GM13976 (cell line): ENCODE data around the gene RRP36.
"Not testable (repeated sequence)": the region's sequence is repeated elsewhere in the genome, so short reads cannot be mapped to it uniquely, and the experiment has no call there.

ENCODE experiments used
- DNase-seq: peaks from one replicate; pipeline ENCODE4 v3.0.0; 2012; ENCODE audit warnings: low spot score
- in situ Hi-C: fragments of 300-500 bp; cut with MboI; formaldehyde crosslinking; loops from one replicate; pipeline ENCODE4 v1.12.0; 2022; ENCODE audit warnings: low sequenced_read_pairs, mixed read lengths, inconsistent platforms; ENCODE audit not compliant: unreplicated experiment
- TF ChIP-seq, protein P1 (sequence below): IDR thresholded peaks from 2 replicates; pipeline ENCODE4 v1.5.1; 2012; ENCODE audit warnings: borderline replicate concordance, mild to moderate bottlenecking; ENCODE audit not compliant: insufficient read depth; ENCODE audit errors: extremely low read depth, missing control alignments, control extremely low read depth

The RRP36 gene

DNA sequence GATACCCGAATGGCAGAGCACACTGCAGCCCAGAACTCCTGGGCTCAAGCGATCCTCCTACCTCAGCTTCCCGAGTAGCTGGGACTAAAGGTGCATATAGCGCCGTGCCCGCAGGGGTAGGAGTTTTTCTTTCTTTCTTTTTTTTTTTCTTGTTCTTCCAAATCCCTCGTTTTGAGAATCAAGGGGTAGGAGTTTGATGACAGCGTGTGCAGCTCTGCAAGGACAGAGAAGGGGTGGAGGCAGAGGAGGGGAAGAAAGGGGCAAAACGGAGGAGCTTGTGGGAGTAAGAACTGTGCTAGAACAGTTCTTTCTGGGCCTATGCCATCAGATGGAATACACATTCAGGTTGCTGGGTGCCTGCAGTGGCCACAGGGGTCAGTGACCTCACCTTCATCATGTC is 15.3 kb downstream of the RRP36 start:
- TF ChIP-seq, protein P1, sequence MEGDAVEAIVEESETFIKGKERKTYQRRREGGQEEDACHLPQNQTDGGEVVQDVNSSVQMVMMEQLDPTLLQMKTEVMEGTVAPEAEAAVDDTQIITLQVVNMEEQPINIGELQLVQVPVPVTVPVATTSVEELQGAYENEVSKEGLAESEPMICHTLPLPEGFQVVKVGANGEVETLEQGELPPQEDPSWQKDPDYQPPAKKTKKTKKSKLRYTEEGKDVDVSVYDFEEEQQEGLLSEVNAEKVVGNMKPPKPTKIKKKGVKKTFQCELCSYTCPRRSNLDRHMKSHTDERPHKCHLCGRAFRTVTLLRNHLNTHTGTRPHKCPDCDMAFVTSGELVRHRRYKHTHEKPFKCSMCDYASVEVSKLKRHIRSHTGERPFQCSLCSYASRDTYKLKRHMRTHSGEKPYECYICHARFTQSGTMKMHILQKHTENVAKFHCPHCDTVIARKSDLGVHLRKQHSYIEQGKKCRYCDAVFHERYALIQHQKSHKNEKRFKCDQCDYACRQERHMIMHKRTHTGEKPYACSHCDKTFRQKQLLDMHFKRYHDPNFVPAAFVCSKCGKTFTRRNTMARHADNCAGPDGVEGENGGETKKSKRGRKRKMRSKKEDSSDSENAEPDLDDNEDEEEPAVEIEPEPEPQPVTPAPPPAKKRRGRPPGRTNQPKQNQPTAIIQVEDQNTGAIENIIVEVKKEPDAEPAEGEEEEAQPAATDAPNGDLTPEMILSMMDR: no peak
- DNase-seq: no peak
- in situ Hi-C loops: no loop called here

DNA sequence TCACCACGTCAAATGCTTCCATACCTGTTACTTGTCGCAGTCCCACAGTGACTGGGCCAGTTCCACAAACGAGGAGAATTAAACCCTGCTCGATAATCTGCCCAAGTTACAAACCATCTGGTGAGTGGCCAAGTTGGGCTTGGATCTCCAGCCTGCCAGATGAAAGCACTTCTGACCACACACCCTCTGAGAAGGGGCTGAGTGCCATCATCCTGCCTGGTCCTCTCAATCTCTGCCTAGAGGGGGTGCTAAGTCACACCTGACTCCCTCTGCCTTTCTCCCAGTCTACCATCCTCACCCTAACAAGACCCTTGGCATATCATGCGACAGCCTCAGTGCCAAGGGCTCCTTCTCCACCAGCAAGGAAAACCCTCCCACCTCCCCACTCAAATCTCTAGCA is 15.8 kb downstream of the RRP36 start:
- DNase-seq: no peak
- in situ Hi-C loops: no loop called here
- TF ChIP-seq, protein P1: no peak

DNA sequence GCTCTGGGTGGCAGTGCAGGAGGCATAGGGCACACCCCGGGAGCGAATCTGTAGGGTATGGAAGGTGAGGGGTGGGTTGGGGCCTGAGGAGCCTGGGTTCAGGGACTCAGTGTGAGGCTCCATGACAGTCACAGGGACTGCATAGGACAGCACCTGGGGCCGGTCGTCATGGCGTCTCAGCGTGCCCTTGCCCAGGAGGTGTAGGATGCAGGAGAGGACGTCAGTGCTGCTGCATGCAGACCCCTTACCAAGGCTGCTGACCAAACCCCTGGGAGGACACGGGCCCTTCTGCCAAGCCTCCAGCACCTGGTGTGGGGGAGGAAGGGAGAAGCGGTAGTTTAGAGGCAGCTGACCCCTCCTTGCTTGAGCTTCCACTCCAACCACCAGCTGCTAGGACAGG is 16.3 kb downstream of the RRP36 start:
- in situ Hi-C loops: no loop called here
- DNase-seq: no peak
- TF ChIP-seq, protein P1: no peak

DNA sequence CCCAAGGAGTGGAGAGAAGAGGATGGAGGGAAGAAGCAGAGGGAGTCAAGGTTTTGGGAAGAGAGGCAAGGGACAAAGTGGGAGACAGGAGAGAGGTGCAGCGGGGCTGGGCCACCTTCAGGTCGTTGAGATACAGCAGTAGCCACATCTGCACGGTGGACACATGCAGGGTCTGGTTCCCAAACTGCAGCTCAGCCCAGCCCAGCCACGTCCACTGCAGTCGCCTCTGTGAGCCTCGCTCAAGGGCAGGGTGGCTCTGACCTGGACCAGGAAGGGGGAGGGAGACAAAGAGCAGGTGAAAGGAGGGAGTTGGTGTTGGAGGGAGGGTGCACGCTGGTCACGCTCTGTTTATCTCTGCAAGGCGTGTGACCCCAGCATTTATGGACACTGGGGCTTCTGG is 17.3 kb downstream of the RRP36 start:
- TF ChIP-seq, protein P1: no peak
- in situ Hi-C loops: no loop called here
- DNase-seq: no peak

DNA sequence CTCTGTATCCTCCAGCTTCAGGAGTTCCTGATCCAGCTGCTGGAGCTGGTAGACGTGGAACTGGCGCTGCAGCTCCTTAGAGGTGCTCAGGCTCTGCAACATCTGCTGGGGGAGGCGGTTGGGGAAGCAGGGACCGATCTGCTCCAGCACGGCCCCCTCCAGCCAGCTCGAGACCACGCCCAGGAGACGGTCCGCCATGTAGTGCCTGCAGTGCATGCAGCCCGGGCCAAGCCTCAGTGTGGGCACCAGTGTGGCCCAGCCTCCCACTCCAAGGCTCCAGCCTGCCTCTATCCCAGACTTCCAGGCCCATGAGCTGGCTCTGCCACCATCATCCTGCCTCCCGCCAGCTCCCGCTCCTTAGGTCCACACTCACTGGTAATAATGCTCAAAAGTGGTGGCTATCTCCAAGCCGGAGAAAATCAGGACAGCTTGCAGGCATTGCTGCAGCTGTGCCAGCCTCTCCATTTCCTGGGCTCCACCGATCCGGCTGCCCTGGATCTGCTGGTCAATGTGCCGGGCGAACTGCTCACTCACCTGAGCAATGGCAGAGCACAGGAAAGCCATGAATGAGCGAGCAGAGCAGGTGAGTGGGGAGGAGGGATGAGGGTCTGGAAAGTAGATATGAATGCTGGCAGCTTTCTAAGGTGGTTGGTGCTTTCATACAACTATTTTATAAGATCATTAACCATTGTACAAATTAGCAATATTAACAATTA is 19.3 kb downstream of the RRP36 start:
- TF ChIP-seq, protein P1: no peak
- DNase-seq: no peak
- in situ Hi-C loops: no loop called here

DNA sequence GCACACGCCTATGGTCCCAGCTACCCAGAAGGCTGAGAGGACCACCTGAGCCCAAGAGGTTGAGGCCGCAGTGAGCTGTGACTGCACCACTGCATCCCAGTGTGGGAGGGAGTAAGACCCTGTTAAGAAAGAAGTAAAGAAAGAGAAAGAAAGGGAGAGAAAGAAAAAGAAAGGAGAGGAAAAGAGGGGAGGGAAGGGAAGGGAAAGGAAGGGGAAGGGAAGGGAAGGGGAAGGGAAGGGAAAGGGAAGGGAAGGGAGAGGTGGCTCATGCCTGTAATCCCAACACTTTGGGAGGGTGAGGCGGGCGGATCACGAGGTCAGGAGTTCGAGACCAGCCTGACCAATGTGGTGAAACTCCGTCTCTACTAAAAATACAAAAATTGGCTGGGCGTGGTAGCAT is 20.1 kb downstream of the RRP36 start:
- in situ Hi-C loops, DNase-seq: not testable (repeated sequence)

DNA sequence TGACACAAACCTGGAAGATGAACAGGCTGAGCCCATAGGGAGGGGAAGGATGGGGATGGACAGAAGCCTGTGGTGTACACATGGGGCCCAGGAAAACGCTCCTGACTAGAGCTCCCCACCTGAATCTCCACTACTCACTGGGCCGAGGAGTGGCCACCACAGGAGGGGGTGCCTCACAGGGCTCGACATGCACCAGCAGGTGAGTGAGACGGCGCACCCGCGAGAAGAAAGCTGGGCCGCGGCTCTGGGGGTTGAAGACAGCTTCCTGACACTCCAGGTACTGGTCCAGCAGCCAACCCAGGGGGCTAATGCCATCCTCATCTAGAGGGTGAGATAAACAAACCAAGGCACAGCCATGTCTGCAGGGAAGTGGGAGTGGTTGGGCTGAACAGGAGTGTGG is 21.9 kb downstream of the RRP36 start:
- TF ChIP-seq, protein P1: no peak
- no peak for DNase-seq
- in situ Hi-C loops: no loop called here
